Measurements from ENCODE around the gene KLHL3. TPM values are rescaled to one million over a fixed set of nuclear protein-coding genes. Genes with fewer than 3 reads are reported as not detected.
"Not testable (repeated sequence)": the region's sequence is repeated elsewhere in the genome, so short reads cannot be mapped to it uniquely, and the experiment has no call there.

KLHL3 gene
- total RNA-seq: 3.5 TPM
- long read RNA-seq, partial matches to known transcripts: 1 of 3 reads
- long read RNA-seq, other reads (novel, unspliced or antisense): 2 of 3 reads

DNA sequence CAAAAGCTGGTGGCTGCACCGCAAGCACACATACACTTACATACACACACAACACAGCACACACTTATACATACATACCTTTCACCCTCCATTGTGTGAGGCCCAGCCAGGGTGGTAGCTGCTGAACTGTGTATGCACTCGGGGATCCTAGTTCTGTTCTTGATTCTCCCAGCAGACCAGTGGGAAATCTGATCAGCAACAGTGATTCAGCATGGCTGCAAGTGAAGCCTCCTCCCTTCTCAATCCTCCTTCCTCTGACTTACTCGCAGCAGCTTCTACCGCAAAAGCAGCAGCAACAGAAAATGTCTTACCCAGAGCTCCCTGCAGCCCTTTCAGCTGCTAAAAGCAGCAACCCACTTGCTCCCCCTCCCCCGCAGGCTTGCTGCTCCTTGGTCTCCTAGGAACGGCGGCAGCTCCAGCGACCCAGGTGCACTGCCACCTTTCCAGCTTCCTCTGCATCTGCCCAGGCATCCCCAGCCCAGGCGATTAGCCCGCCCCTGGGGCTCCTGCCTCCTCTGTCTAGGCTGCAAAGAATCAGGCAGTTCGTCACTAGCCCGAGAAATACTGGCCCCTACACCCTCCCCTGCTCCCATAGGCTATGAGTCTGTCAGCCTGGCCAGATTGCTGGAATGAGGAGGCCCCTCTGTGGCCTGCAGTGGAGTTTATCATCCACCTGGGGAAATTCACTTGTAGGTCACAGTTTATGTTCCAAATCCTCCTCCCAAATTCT, at the start of gene KLHL3:
KLHL3 (minus strand) TSS at position 535 of the 730 bp plus-strand sequence; CDS start at position 92, 443 bp downstream.
- no peak for DNase-seq (ENCODE audit: low spot score)

GRCh38 chr5:137782984-137783536, 47.2 kb upstream of the KLHL3 start:
- DNase-seq (ENCODE audit: low spot score): no peak

GRCh38 chr5:137782055-137782454, 46.2 kb upstream of the KLHL3 start:
- DNase-seq (ENCODE audit: low spot score): no peak

DNA sequence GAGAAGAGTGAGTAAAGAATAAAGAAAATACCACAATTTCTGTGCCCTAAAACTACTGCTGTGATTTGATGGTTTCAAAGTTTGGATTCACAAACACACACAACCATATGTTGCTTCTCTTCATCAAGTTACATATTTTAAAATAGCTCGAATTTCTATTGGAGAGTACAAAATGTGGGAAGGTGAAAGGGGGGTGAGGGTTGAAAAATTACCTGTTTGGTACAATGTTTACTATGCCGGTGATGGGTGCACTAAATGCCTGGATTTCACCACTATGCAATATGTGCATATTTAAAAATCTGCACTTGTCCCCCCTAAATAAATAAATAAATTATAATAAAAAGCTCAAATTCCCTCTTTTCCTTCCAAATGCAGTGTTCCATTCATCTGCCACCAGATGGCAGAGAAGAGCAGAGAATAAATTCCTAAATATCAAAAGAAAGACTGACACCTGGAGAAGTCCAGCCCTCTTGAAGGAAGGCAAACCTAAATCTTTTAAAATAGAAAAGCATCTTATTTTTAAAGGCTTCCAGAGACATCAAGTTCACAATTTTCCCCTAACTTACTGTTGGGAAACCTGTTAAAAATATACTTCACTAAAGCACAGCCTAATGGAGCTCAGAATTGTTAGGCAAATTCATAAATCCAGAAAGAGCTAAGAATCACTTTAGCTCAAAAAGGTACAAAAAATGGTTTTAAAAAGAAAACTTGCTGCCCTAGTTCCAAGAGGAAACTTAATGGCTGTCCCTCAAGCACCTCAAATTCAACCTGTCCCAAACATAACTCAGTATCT, 43.1 kb upstream of the KLHL3 start:
- DNase-seq (ENCODE audit: low spot score): no peak

- DNase-seq (ENCODE audit: low spot score): not testable (repeated sequence)
Measured at GRCh38 chr5:137767937-137768336, 32.0 kb upstream of the KLHL3 start.

- no peak for DNase-seq (ENCODE audit: low spot score)
Measured at GRCh38 chr5:137761566-137761965, 25.7 kb upstream of the KLHL3 start.

GRCh38 chr5:137760719-137761516, 25.0 kb upstream of the KLHL3 start:
- no peak for DNase-seq (ENCODE audit: low spot score)

GRCh38 chr5:137760294-137760693, 24.4 kb upstream of the KLHL3 start:
- DNase-seq (ENCODE audit: low spot score): no peak

GRCh38 chr5:137758715-137759306, 22.9 kb upstream of the KLHL3 start:
- DNase-seq (ENCODE audit: low spot score): no peak

GRCh38 chr5:137758121-137758520, 22.2 kb upstream of the KLHL3 start:
- no peak for DNase-seq (ENCODE audit: low spot score)

- no peak for DNase-seq (ENCODE audit: low spot score)
Measured at GRCh38 chr5:137757634-137758033, 21.7 kb upstream of the KLHL3 start.

DNA sequence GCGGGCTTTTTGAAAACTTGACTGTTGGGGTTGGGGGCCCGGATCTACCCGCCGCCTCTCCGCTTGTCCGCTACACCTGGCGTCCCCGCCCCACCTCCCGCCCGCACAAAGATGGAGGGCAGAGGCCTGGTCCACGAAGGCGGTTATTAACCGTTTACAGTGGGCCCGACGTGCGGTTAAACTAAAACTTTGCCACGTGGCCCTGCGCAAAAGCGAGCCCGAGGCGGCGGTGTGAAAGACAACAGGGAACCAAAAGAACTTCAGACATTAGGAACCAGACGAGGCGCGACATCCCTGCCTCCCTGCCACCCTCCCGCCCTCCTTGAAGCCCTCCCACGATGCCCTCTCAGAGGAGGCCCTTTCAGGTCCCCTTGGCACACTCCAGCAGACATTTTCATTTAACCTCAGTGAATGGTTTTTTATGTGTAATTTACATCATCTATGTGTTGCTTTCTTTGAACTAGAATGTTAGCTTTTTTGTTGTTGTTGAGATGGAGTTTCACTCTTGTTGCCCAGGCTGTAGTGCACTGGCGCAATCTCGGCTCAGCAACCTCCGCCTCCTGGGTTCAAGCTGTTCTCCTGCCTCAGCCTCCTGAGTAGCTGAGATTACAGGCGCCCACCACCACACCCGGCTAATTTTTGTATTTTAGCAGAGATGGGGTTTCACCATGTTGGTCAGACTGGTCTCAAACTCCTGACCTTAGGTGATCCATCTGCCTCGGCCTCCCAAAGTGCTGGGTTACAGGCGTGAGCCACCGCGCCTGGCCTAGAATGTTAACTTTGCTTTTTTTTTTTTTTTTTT, 19.3 kb upstream of the KLHL3 start:
- DNase-seq (ENCODE audit: low spot score): no peak

- DNase-seq (ENCODE audit: low spot score): peak; percentile 99
Measured at GRCh38 chr5:137754188-137754960, 18.5 kb upstream of the KLHL3 start, which contains the start of gene HNRNPA0. TSS of gene HNRNPA0 (minus strand) at chr5:137754363. CDS start at chr5:137754066, 297 bp downstream.

GRCh38 chr5:137753691-137754187, 17.9 kb upstream of the KLHL3 start:
- peak; percentile 92 for DNase-seq (ENCODE audit: low spot score)

GRCh38 chr5:137752905-137753690, 17.2 kb upstream of the KLHL3 start:
- DNase-seq (ENCODE audit: low spot score): no peak

DNA sequence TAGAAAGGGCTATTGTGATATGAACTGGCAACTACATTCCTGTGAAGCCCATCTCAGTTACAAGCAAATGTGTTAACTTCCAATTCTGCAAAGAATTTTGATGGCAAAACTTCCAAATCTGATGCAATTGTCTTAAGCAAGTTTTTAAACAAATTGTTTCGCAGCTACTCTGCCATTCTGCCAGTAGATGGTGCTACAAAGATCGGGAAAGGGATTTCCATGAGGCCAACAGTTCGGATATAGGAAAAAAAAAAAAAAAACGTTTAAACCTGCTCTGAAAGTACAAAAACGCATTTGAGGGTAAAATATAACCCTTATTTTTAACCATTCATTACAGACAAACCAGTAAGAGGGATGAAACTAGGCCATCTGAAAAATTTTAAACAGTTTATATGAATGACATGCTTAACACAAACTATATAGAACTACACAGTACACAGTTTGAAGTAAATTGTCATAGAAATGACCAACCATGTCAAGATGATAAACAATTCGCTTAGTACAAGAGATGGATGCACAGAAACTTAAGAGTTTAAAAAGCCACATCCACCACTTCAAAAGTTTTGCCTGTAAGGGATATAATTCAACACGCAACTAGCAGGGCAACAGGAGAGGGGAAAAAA, 16.1 kb upstream of the KLHL3 start:
- no peak for DNase-seq (ENCODE audit: low spot score)

DNA sequence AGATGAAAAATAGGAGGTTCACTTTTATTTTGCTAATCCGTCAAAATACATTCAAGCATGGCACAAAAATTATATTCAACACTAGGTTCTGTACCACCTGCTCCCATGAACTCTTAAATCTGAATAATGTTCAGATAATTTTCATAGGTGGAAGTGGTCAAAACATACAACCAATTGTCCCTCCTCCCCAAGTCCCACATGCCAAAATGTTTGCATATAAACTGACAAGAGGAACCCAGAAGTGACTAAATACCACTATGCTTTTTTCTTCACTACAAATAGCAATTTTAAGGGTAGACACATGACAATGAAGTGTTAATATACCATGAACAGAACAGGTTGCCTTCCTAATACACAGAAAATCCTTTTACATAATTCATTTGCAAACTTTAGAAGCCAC, 14.5 kb upstream of the KLHL3 start:
- no peak for DNase-seq (ENCODE audit: low spot score)

DNA sequence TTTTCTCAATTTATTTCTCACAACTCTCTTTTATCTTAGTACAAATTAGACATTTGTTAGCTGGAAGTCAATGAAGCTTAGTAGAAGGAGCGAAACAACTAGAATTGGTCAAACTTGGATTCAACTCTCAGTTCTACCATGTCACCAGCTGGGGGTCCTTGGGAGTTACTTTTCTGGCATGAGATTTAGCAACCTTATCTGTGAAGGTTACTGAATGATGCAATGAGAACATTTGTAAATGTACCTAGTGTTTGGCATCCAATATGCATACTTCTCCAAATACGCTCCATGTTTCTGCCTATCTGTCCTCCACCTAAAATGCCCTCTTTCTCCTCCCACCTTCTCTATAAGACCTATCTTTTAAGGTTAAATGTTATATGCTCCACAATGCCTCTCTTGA, 12.0 kb upstream of the KLHL3 start:
- no peak for DNase-seq (ENCODE audit: low spot score)

All from mesenteric fat pad (tissue), 1 donor.